ENCODE results near the gene ADAP2.

ADAP2 gene

DNA sequence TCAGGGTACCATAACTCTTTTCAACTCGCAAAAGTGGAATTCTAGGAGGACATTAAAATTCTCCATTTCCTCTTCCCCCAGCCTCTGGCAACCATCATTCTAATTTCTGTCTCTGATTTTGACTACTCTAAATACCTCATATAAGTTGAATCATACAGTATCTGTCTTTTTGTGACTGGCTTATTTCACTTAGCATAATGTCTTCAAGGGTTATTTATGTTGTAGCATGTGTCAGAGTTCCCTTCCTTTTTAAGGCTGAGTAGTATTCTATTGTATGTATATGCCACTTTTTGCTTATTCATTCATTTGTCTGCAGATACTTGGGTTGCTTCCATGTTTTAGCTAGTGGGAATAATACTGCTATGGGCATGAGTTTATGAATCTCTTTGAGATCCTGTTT is 61.1 kb downstream of the ADAP2 start:
- FAIRE-seq, result no peak
- no peak for TF ChIP-seq SPI1 (IDR thresholded peaks at IDR 0.05; ENCODE audit: low read depth, low read length)
- no peak for TF ChIP-seq POLR2A (IDR thresholded peaks at IDR 0.05; ENCODE audit: low read depth, low read length)
- TF ChIP-seq PAX5 (IDR thresholded peaks at IDR 0.05; ENCODE audit: insufficient read depth, low read length, severe bottlenecking), result no peak
- TF ChIP-seq POU2F2 (IDR thresholded peaks at IDR 0.05; ENCODE audit: low read depth, low read length), result no peak
- TF ChIP-seq TAF1 (IDR thresholded peaks at IDR 0.05; ENCODE audit: low read depth, low read length), result no peak
- no peak for TF ChIP-seq POLR2AphosphoS5 (IDR thresholded peaks at IDR 0.05; ENCODE audit: low read depth, low read length)
- no peak for DNase-seq (ENCODE audit: insufficient read length, low spot score)

DNA sequence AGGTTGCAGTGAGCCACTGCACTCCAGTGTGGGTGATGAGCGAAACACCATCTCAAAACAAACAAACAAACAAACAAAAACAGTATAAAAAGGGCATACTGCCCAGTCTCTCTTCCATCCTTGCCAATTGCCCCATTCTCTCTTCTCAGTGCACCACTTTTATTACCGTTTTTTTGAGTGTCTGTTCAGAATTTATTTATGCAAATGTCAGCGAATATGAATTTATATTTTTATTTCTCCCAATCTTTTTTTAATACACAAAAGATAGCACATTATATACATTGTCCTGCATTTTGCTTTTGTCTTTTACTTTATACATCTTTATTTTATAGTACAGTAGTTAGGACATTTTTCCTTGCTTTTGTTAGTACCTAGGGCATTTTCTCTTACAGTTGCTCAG is 68.7 kb downstream of the ADAP2 start:
- DNase-seq (ENCODE audit: insufficient read length, low spot score) (no peak), FAIRE-seq (no peak)
- no peak for TF ChIP-seq PAX5 (IDR thresholded peaks at IDR 0.05; ENCODE audit: insufficient read depth, low read length, severe bottlenecking)

- FAIRE-seq (no peak), DNase-seq (ENCODE audit: insufficient read length, low spot score) (no peak)
- TF ChIP-seq TAF1 (IDR thresholded peaks at IDR 0.05; ENCODE audit: low read depth, low read length) (no peak), PAX5 (IDR thresholded peaks at IDR 0.05; ENCODE audit: insufficient read depth, low read length, severe bottlenecking) (no peak), POU2F2 (IDR thresholded peaks at IDR 0.05; ENCODE audit: low read depth, low read length) (no peak), POLR2AphosphoS5 (IDR thresholded peaks at IDR 0.05; ENCODE audit: low read depth, low read length) (no peak)
Observed at GRCh38 chr17:30992551-30992950, 70.8 kb downstream of the ADAP2 start.

DNA sequence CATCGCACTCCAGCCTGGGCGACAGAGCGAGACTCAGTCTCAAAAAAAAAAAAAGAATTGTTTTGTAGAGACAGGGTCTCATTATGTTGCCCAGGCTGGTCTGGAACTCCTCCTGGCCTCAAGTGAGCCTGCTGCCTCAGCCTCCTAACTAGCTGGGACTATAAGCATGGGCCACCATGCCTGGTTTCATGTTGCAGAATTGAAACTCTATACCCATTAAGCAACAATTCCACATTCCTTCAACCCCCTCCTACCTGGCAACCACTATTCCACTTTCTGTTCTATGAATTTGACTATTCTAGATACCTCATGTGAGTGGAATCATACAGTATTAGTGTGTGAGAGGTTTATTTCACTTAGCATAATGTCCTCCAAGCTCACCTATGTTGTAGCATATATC is 73.6 kb downstream of the ADAP2 start:
- TF ChIP-seq POU2F2 (IDR thresholded peaks at IDR 0.05; ENCODE audit: low read depth, low read length) (no peak), SPI1 (IDR thresholded peaks at IDR 0.05; ENCODE audit: low read depth, low read length) (no peak), PAX5 (IDR thresholded peaks at IDR 0.05; ENCODE audit: insufficient read depth, low read length, severe bottlenecking) (no peak), TAF1 (IDR thresholded peaks at IDR 0.05; ENCODE audit: low read depth, low read length) (no peak), POLR2A (IDR thresholded peaks at IDR 0.05; ENCODE audit: low read depth, low read length) (no peak), POLR2AphosphoS5 (IDR thresholded peaks at IDR 0.05; ENCODE audit: low read depth, low read length) (no peak)
- FAIRE-seq (no peak), DNase-seq (ENCODE audit: insufficient read length, low spot score) (no peak)

DNA sequence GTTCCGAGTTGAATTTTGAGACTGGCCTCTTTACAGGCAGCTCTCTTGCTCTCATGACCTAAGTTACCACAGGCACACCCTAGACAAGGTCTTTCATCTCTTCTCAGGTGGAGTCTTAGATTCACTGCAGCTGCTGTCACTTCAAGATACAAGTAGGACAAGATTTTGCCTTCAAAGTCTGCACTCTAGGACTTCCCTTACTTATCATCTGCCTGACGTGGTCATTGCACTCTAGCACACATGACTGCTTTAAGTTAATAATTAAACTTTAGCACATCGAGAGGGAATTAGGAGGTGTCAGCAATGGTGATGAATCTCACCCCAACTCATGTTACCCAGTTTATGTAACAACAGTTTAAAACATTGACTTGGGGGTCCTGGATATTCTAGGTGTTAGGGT is 74.7 kb downstream of the ADAP2 start:
- no peak for DNase-seq (ENCODE audit: insufficient read length, low spot score)
- no peak for FAIRE-seq
- TF ChIP-seq POU2F2 (IDR thresholded peaks at IDR 0.05; ENCODE audit: low read depth, low read length) (no peak), TAF1 (IDR thresholded peaks at IDR 0.05; ENCODE audit: low read depth, low read length) (no peak), POLR2AphosphoS5 (IDR thresholded peaks at IDR 0.05; ENCODE audit: low read depth, low read length) (no peak), POLR2A (IDR thresholded peaks at IDR 0.05; ENCODE audit: low read depth, low read length) (no peak), SPI1 (IDR thresholded peaks at IDR 0.05; ENCODE audit: low read depth, low read length) (no peak), PAX5 (IDR thresholded peaks at IDR 0.05; ENCODE audit: insufficient read depth, low read length, severe bottlenecking) (no peak)

- FAIRE-seq (no peak), DNase-seq (ENCODE audit: insufficient read length, low spot score) (no peak)
- TF ChIP-seq TAF1 (IDR thresholded peaks at IDR 0.05; ENCODE audit: low read depth, low read length), result no peak
- TF ChIP-seq POLR2A (IDR thresholded peaks at IDR 0.05; ENCODE audit: low read depth, low read length), result no peak
- TF ChIP-seq SPI1 (IDR thresholded peaks at IDR 0.05; ENCODE audit: low read depth, low read length), result no peak
- TF ChIP-seq POLR2AphosphoS5 (IDR thresholded peaks at IDR 0.05; ENCODE audit: low read depth, low read length), result no peak
- no peak for TF ChIP-seq POU2F2 (IDR thresholded peaks at IDR 0.05; ENCODE audit: low read depth, low read length)
- TF ChIP-seq PAX5 (IDR thresholded peaks at IDR 0.05; ENCODE audit: insufficient read depth, low read length, severe bottlenecking), result no peak
Observed at GRCh38 chr17:30997270-30997669, 75.5 kb downstream of the ADAP2 start.

- no peak for FAIRE-seq
- DNase-seq (ENCODE audit: insufficient read length, low spot score), result no peak
- no peak for TF ChIP-seq POLR2AphosphoS5 (IDR thresholded peaks at IDR 0.05; ENCODE audit: low read depth, low read length)
- TF ChIP-seq PAX5 (IDR thresholded peaks at IDR 0.05; ENCODE audit: insufficient read depth, low read length, severe bottlenecking), result no peak
- TF ChIP-seq POLR2A (IDR thresholded peaks at IDR 0.05; ENCODE audit: low read depth, low read length), result no peak
- TF ChIP-seq SPI1 (IDR thresholded peaks at IDR 0.05; ENCODE audit: low read depth, low read length), result no peak
- no peak for TF ChIP-seq POU2F2 (IDR thresholded peaks at IDR 0.05; ENCODE audit: low read depth, low read length)
- no peak for TF ChIP-seq TAF1 (IDR thresholded peaks at IDR 0.05; ENCODE audit: low read depth, low read length)
Observed at GRCh38 chr17:30997842-30998241, 76.1 kb downstream of the ADAP2 start.

GRCh38 chr17:31002047-31002446 is 80.3 kb downstream of the ADAP2 start:
- TF ChIP-seq POLR2AphosphoS5 (IDR thresholded peaks at IDR 0.05; ENCODE audit: low read depth, low read length) (no peak), POU2F2 (IDR thresholded peaks at IDR 0.05; ENCODE audit: low read depth, low read length) (no peak), POLR2A (IDR thresholded peaks at IDR 0.05; ENCODE audit: low read depth, low read length) (no peak), SPI1 (IDR thresholded peaks at IDR 0.05; ENCODE audit: low read depth, low read length) (no peak), PAX5 (IDR thresholded peaks at IDR 0.05; ENCODE audit: insufficient read depth, low read length, severe bottlenecking) (no peak), TAF1 (IDR thresholded peaks at IDR 0.05; ENCODE audit: low read depth, low read length) (no peak)
- FAIRE-seq (no peak), DNase-seq (ENCODE audit: insufficient read length, low spot score) (no peak)

GRCh38 chr17:31003225-31003866 is 81.6 kb downstream of the ADAP2 start:
- DNase-seq (ENCODE audit: insufficient read length, low spot score), result no peak

GRCh38 chr17:31004160-31004559 is 82.4 kb downstream of the ADAP2 start:
- FAIRE-seq (no peak), DNase-seq (ENCODE audit: insufficient read length, low spot score) (no peak)
- no peak for TF ChIP-seq POLR2AphosphoS5 (IDR thresholded peaks at IDR 0.05; ENCODE audit: low read depth, low read length)
- TF ChIP-seq POU2F2 (IDR thresholded peaks at IDR 0.05; ENCODE audit: low read depth, low read length), result no peak
- no peak for TF ChIP-seq POLR2A (IDR thresholded peaks at IDR 0.05; ENCODE audit: low read depth, low read length)
- no peak for TF ChIP-seq PAX5 (IDR thresholded peaks at IDR 0.05; ENCODE audit: insufficient read depth, low read length, severe bottlenecking)
- TF ChIP-seq TAF1 (IDR thresholded peaks at IDR 0.05; ENCODE audit: low read depth, low read length), result no peak
- TF ChIP-seq SPI1 (IDR thresholded peaks at IDR 0.05; ENCODE audit: low read depth, low read length), result no peak

More at GRCh38 chr17:31003225-31003866, 81.6 kb downstream of the ADAP2 start:
- TF ChIP-seq TAF1 (IDR thresholded peaks at IDR 0.05; ENCODE audit: low read depth, low read length), result no peak
- TF ChIP-seq SPI1 (IDR thresholded peaks at IDR 0.05; ENCODE audit: low read depth, low read length), result no peak
- no peak for TF ChIP-seq POLR2AphosphoS5 (IDR thresholded peaks at IDR 0.05; ENCODE audit: low read depth, low read length)
- no peak for TF ChIP-seq POU2F2 (IDR thresholded peaks at IDR 0.05; ENCODE audit: low read depth, low read length)
- TF ChIP-seq POLR2A (IDR thresholded peaks at IDR 0.05; ENCODE audit: low read depth, low read length), result no peak
- no peak for TF ChIP-seq PAX5 (IDR thresholded peaks at IDR 0.05; ENCODE audit: insufficient read depth, low read length, severe bottlenecking)
- FAIRE-seq, result no peak
